Suprapubic skin (tissue), 4 donors: ENCODE measurements around the gene SIRPB2. TPM values are rescaled to one million over a fixed set of nuclear protein-coding genes. Genes with fewer than 3 reads are reported as not detected.
A peak's percentile ranks its signal among the peaks of the same experiment; 100 is the strongest.
"Not testable (repeated sequence)": the region's sequence is repeated elsewhere in the genome, so short reads cannot be mapped to it uniquely, and the experiment has no call there.

Experiments used
- DNase-seq, 2 donors: peaks; one replicate each; pipeline ENCODE4 v3.0.0-alpha.2; 2019; ENCODE audit warnings: low spot score in 2 of 2
- H3K27ac ChIP-seq: fragments of 200-600 bp; sonication (generic); one replicate; pipeline ENCODE4 v1.5.1; 2019
- H3K27me3 ChIP-seq: fragments of 200-600 bp; sonication (generic); one replicate; pipeline ENCODE4 v1.5.1; 2019
- H3K36me3 ChIP-seq: fragments of 200-600 bp; sonication (generic); one replicate; pipeline ENCODE4 v1.5.1; 2019
- H3K4me1 ChIP-seq: fragments of 200-600 bp; sonication (generic); one replicate; pipeline ENCODE4 v1.5.1; 2019
- H3K4me3 ChIP-seq: fragments of 200-600 bp; sonication (generic); one replicate; pipeline ENCODE4 v1.5.1; 2019; ENCODE audit warnings: mild to moderate bottlenecking
- H3K9me3 ChIP-seq: fragments of 200-600 bp; sonication (generic); one replicate; pipeline ENCODE4 v1.5.1; 2019
- EP300 ChIP-seq: sonication (generic); formaldehyde crosslinking; IDR thresholded peaks from one replicate; pipeline ENCODE4 v1.6.1; 2017; ENCODE audit warnings: antibody characterized with exemption
- POLR2A ChIP-seq, 2 donors: fragments of 450-650 bp; IDR thresholded peaks; one replicate each; pipeline ENCODE4 v1.6.1; 2017; ENCODE audit warnings: antibody characterized with exemption in 2 of 2, mild to moderate bottlenecking in 2 of 2, moderate library complexity in 2 of 2
- POLR2AphosphoS5 ChIP-seq, 3 donors: sonication (generic); formaldehyde crosslinking; IDR thresholded peaks; one replicate each; pipeline ENCODE4 v1.6.1; 2017; ENCODE audit warnings: antibody characterized with exemption in 3 of 3
- WGBS: methylation state at CpG from one replicate; pipeline ENCODE4 v1.1.5; 2018; 5-methylcytosine and 5-hydroxymethylcytosine counted together
- total RNA-seq, 4 donors: library from RNA; depleted of rRNA; stranded (reverse); fragments of >200 nt; gene quantifications; one replicate each; pipeline ENCODE4 v1.1.0, GENCODE V29; 2016
- TF ChIP-seq, protein P1 (sequence below), 2 donors: fragments of 200-600 bp in 1 of 2; fragments of 450-650 bp in 1 of 2; sonication (generic) in 1 of 2; IDR thresholded peaks; one replicate each; pipeline ENCODE4 v1.5.1; 2016 to 2019; ENCODE audit warnings: antibody characterized with exemption in 2 of 2, mild to moderate bottlenecking in 1 of 2, moderate library complexity in 1 of 2

SIRPB2 gene
- total RNA-seq, 4 donors from 2014 or later: 0.87 to 3.9 (median 1.3) TPM

- Histone ChIP-seq H3K27me3 (peaks cover 4% of the 10 kb centered on the region), H3K27ac (peak overlapping the region; percentile 81), H3K4me1 (peaks cover 31% of the 10 kb centered on the region), H3K9me3 (no peaks in the 10 kb centered on the region), H3K4me3 (no peak overlapping the region), H3K36me3 (no peaks in the 10 kb centered on the region)
- DNase-seq: no peak
- WGBS: 33% methylated on average over 3 of the region's 3 CpGs
- TF ChIP-seq POLR2A (IDR thresholded peaks at IDR 0.05) (no peak), POLR2AphosphoS5 (IDR thresholded peaks at IDR 0.05) (no peak), EP300 (no peak)
- TF ChIP-seq, protein P1, sequence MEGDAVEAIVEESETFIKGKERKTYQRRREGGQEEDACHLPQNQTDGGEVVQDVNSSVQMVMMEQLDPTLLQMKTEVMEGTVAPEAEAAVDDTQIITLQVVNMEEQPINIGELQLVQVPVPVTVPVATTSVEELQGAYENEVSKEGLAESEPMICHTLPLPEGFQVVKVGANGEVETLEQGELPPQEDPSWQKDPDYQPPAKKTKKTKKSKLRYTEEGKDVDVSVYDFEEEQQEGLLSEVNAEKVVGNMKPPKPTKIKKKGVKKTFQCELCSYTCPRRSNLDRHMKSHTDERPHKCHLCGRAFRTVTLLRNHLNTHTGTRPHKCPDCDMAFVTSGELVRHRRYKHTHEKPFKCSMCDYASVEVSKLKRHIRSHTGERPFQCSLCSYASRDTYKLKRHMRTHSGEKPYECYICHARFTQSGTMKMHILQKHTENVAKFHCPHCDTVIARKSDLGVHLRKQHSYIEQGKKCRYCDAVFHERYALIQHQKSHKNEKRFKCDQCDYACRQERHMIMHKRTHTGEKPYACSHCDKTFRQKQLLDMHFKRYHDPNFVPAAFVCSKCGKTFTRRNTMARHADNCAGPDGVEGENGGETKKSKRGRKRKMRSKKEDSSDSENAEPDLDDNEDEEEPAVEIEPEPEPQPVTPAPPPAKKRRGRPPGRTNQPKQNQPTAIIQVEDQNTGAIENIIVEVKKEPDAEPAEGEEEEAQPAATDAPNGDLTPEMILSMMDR (IDR thresholded peaks at IDR 0.05): no peak
Observed at GRCh38 chr20:1500496-1500895, 9.3 kb upstream of the SIRPB2 start.

DNA sequence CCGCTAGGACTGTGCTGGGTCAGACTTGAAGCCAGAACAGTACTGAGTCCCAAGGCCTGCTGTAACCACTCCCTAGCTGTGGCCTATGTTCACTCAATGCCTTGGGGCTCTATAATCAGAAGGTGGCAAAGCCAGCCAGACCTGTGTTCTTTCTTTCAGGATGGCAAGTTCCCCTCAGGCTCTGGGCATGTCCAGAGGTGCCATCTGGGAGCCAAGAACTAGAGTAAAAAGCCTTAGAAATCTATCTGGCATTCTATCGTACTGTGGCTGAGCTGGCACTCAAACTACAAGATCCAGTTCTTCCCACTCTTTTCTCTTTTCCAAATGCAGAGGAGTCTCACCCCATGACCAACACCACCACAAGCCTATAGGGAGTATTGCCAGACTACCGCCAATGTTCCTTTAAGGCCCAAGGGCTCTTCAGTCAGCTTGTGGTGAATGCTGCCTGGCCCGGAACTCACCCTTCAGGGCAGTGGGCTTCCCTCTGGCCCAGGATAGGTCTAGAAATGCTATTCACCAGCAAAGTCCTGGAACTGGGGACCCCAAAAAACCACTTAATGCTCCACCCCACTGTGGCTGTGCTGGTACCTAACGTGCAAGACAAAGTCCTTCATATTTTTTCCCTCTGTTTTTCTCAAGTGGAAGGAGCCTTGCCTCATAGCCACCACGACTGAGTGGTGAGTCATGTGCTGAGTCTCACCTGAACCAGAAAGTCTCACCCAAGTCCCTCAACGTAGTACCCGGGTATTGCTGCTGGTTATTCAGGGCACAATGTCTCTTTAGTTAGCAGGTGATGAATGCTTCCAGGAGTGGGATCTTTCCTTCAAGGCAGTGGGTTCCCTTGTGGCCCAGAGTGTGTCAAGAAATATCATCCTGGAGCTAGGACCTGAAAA is 8.6 kb upstream of the SIRPB2 start:
- Histone ChIP-seq H3K36me3 (no peaks in the 10 kb centered on the region), H3K27ac (peak overlapping the region; percentile 81), H3K4me1 (peaks cover 31% of the 10 kb centered on the region), H3K27me3 (peaks cover 4% of the 10 kb centered on the region), H3K9me3 (no peaks in the 10 kb centered on the region), H3K4me3 (no peak overlapping the region)
- TF ChIP-seq, protein P1 (IDR thresholded peaks at IDR 0.05): no peak
- TF ChIP-seq POLR2A (IDR thresholded peaks at IDR 0.05) (no peak), EP300 (no peak), POLR2AphosphoS5 (IDR thresholded peaks at IDR 0.05) (no peak)
- 59% methylated on average over 8 of the region's 8 CpGs for WGBS
- no peak for DNase-seq

- H3K27ac ChIP-seq, H3K9me3 ChIP-seq, H3K27me3 ChIP-seq, H3K36me3 ChIP-seq, H3K4me3 ChIP-seq, DNase-seq: not testable (repeated sequence)
- H3K4me1 ChIP-seq: peaks cover 26% of the 10 kb centered on the region
- WGBS: 78% methylated on average over 5 of the region's 5 CpGs
Observed at GRCh38 chr20:1497371-1497770, 6.2 kb upstream of the SIRPB2 start.

- Histone ChIP-seq H3K4me3 (no peak overlapping the region), H3K9me3 (no peaks in the 10 kb centered on the region), H3K36me3 (no peaks in the 10 kb centered on the region), H3K27me3 (peaks cover 4% of the 10 kb centered on the region), H3K27ac (no peak overlapping the region), H3K4me1 (peaks cover 26% of the 10 kb centered on the region)
- TF ChIP-seq POLR2AphosphoS5 (IDR thresholded peaks at IDR 0.05): no peak
- TF ChIP-seq, protein P1 (IDR thresholded peaks at IDR 0.05): no peak
- TF ChIP-seq POLR2A (IDR thresholded peaks at IDR 0.05): no peak
- no peak for TF ChIP-seq EP300
- 81% methylated on average over 3 of the region's 3 CpGs for WGBS
- no peak for DNase-seq
Observed at GRCh38 chr20:1496930-1497329, 5.7 kb upstream of the SIRPB2 start.

DNA sequence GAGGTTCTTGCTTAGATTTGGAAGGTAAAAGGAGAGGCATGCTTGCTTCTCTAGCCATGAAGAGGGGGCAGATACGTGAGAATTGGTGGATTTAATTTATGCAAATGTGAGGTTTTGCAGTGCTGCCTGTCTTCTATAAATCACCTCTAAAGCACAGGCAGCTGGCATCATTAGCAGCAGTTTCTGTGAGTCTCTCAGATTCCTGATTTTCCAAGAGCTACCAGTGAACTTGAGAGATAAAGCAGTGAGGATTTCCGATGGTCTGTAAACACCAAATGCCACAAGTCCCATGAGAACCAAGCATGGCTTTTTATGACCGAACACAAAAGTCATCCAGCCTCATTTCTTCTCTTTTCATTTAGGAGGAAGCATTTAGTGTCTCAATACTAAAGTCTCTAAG is 3.2 kb upstream of the SIRPB2 start:
- H3K4me1 ChIP-seq: peaks cover 10% of the 10 kb centered on the region
- H3K4me3 ChIP-seq: no peak overlapping the region
- no peak overlapping the region for H3K27ac ChIP-seq
- 29% methylated on average over 3 of the region's 3 CpGs for WGBS
- H3K9me3 ChIP-seq: no peaks in the 10 kb centered on the region
- no peaks in the 10 kb centered on the region for H3K36me3 ChIP-seq
- TF ChIP-seq EP300 (no peak), POLR2AphosphoS5 (IDR thresholded peaks at IDR 0.05) (no peak)
- TF ChIP-seq, protein P1 (IDR thresholded peaks at IDR 0.05): no peak
- no peaks in the 10 kb centered on the region for H3K27me3 ChIP-seq
- no peak for DNase-seq
